ENCODE data around the gene TMEM219. TPM values are rescaled to one million over a fixed set of nuclear protein-coding genes. Genes with fewer than 3 reads are reported as not detected.

TMEM219 gene
- total RNA-seq, 1 donor from 2014 or later: 66.2 TPM

GRCh38 chr16:29975811-29976511 lies 14.1 kb downstream of the TMEM219 start:
- no peak for DNase-seq
- ATAC-seq: no peak
- intact Hi-C loops (cut with micrococcal nuclease): no loop called here

GRCh38 chr16:29977063-29977825 lies 15.4 kb downstream of the TMEM219 start:
- intact Hi-C loops (cut with micrococcal nuclease): no loop called here
- DNase-seq (no peak), ATAC-seq (no peak)

GRCh38 chr16:29978081-29978480 lies 16.2 kb downstream of the TMEM219 start:
- ATAC-seq (no peak), DNase-seq (no peak)
- intact Hi-C loops (cut with micrococcal nuclease): no loop called here

GRCh38 chr16:29978564-29979270 lies 16.8 kb downstream of the TMEM219 start:
- ATAC-seq: no peak
- no peak for DNase-seq
- intact Hi-C loops (cut with micrococcal nuclease): no loop called here

GRCh38 chr16:29982560-29983419 lies 20.9 kb downstream of the TMEM219 start:
- intact Hi-C loops (cut with micrococcal nuclease): no loop called here
- DNase-seq (no peak), ATAC-seq (no peak)

GRCh38 chr16:29983420-29984136 lies 21.7 kb downstream of the TMEM219 start:
- no peak for DNase-seq
- intact Hi-C loops (cut with micrococcal nuclease): no loop called here
- no peak for ATAC-seq

GRCh38 chr16:29984137-29984763 lies 22.4 kb downstream of the TMEM219 start:
- ATAC-seq (no peak), DNase-seq (no peak)
- intact Hi-C loops (cut with micrococcal nuclease): no loop called here

GRCh38 chr16:29984764-29985147 lies 22.9 kb downstream of the TMEM219 start:
- DNase-seq (no peak), ATAC-seq (no peak)
- intact Hi-C loops (cut with micrococcal nuclease): no loop called here

- intact Hi-C loops (cut with micrococcal nuclease): no loop called here
- ATAC-seq: no peak
Measured at GRCh38 chr16:29985271-29985811, 23.5 kb downstream of the TMEM219 start.

GRCh38 chr16:29986231-29986630 lies 24.4 kb downstream of the TMEM219 start:
- ATAC-seq: no peak
- intact Hi-C loops (cut with micrococcal nuclease): no loop called here
- no peak for DNase-seq

More at GRCh38 chr16:29985271-29985811, 23.5 kb downstream of the TMEM219 start:
- no peak for DNase-seq

GRCh38 chr16:29986931-29987330 lies 25.1 kb downstream of the TMEM219 start:
- intact Hi-C loops (cut with micrococcal nuclease): no loop called here
- ATAC-seq: no peak
- DNase-seq: no peak

- ATAC-seq (no peak), DNase-seq (no peak)
- intact Hi-C loops (cut with micrococcal nuclease): no loop called here
Measured at GRCh38 chr16:29987371-29988085, 25.6 kb downstream of the TMEM219 start.

GRCh38 chr16:29988346-29989075 lies 26.6 kb downstream of the TMEM219 start:
- intact Hi-C loops (cut with micrococcal nuclease): no loop called here
- ATAC-seq (no peak), DNase-seq (no peak)

- intact Hi-C loops (cut with micrococcal nuclease): no loop called here
- DNase-seq: no peak
- no peak for ATAC-seq
Measured at GRCh38 chr16:29989111-29989858, 27.4 kb downstream of the TMEM219 start.

GRCh38 chr16:29990034-29990433 lies 28.2 kb downstream of the TMEM219 start:
- intact Hi-C loops (cut with micrococcal nuclease): no loop called here
- ATAC-seq: no peak
- DNase-seq: no peak
